HG02840 (cell line): ENCODE results near the gene EIF3A.
"Not testable (repeated sequence)": the region's sequence is repeated elsewhere in the genome, so short reads cannot be mapped to it uniquely, and the experiment has no call there.

Experiments
- ATAC-seq: cut with Tn5 transposase; IDR thresholded peaks from one replicate; pipeline ENCODE4 v1.9.1; 2021; ENCODE audit warnings: mild to moderate bottlenecking, moderate library complexity, moderate number of reproducible peaks; ENCODE audit not compliant: unreplicated experiment, low FRiP score

EIF3A gene

GRCh38 chr10:119051775-119052174 is 28.8 kb downstream of the EIF3A start:
- no peak for ATAC-seq

- ATAC-seq = no peak
These were observed 30.8 kb downstream of the EIF3A start for GRCh38 chr10:119049777-119050176.

- no peak for ATAC-seq
These were observed 31.3 kb downstream of the EIF3A start for GRCh38 chr10:119049361-119049760.

- ATAC-seq = no peak
These were observed 35.1 kb downstream of the EIF3A start for GRCh38 chr10:119045561-119045960.

GRCh38 chr10:119042169-119042568 is 38.4 kb downstream of the EIF3A start:
- ATAC-seq = no peak

- ATAC-seq = no peak
These were observed 39.3 kb downstream of the EIF3A start for GRCh38 chr10:119041326-119041725.

- no peak for ATAC-seq
These were observed 41.5 kb downstream of the EIF3A start for GRCh38 chr10:119039161-119039560.

GRCh38 chr10:119031496-119032059 is 49.0 kb downstream of the EIF3A start:
- ATAC-seq = no peak

- ATAC-seq = peak; percentile 51
These were observed 50.0 kb downstream of the EIF3A start for GRCh38 chr10:119030421-119031250.

- peak; percentile 14 for ATAC-seq
These were observed 50.8 kb downstream of the EIF3A start, which contains the start of gene NANOS1 for GRCh38 chr10:119029613-119030420. TSS of gene NANOS1 (plus strand) at chr10:119029714. CDS start at chr10:119029802, 88 bp downstream.

GRCh38 chr10:119028900-119029612 is 51.6 kb downstream of the EIF3A start:
- peak; percentile 50 for ATAC-seq

- ATAC-seq = not testable (repeated sequence)
These were observed 52.1 kb downstream of the EIF3A start for GRCh38 chr10:119028445-119028899.

- no peak for ATAC-seq
These were observed 54.1 kb downstream of the EIF3A start for GRCh38 chr10:119026301-119027110.

GRCh38 chr10:119025776-119026175 is 54.8 kb downstream of the EIF3A start:
- ATAC-seq = no peak

GRCh38 chr10:119025336-119025735 is 55.3 kb downstream of the EIF3A start:
- ATAC-seq = no peak

GRCh38 chr10:119024882-119025281 is 55.7 kb downstream of the EIF3A start:
- no peak for ATAC-seq

- no peak for ATAC-seq
These were observed 57.1 kb downstream of the EIF3A start for GRCh38 chr10:119023553-119023868.

GRCh38 chr10:119022846-119023552 is 57.6 kb downstream of the EIF3A start:
- no peak for ATAC-seq

GRCh38 chr10:119020627-119020946 is 60.0 kb downstream of the EIF3A start:
- no peak for ATAC-seq
